ENCODE data around the gene STBD1. TPM values are rescaled to one million over a fixed set of nuclear protein-coding genes. Genes with fewer than 3 reads are reported as not detected.

STBD1 gene
- total RNA-seq, 1 donor = 6.9 TPM

- no peak overlapping the region for H3K4me3 ChIP-seq (ENCODE audit: low read depth, low read length)
- DNase-seq (ENCODE audit: low read depth) = no peak
These were observed 38.7 kb upstream of the STBD1 start for GRCh38 chr4:76267811-76268210.

GRCh38 chr4:76270244-76271175 is 36.0 kb upstream of the STBD1 start:
- TF ChIP-seq CTCF (IDR thresholded peaks at IDR 0.05; ENCODE audit: insufficient read depth, low read depth, low read length) = no peak
- no peak overlapping the region for H3K4me3 ChIP-seq (ENCODE audit: low read depth, low read length)
- DNase-seq (ENCODE audit: low read depth) = no peak

More at GRCh38 chr4:76267811-76268210, 38.7 kb upstream of the STBD1 start:
- no peak for TF ChIP-seq CTCF (IDR thresholded peaks at IDR 0.05; ENCODE audit: insufficient read depth, low read depth, low read length)

- H3K4me3 ChIP-seq (ENCODE audit: low read depth, low read length) = no peak overlapping the region
- no peak for TF ChIP-seq CTCF (IDR thresholded peaks at IDR 0.05; ENCODE audit: insufficient read depth, low read depth, low read length)
- no peak for DNase-seq (ENCODE audit: low read depth)
These were observed 35.3 kb upstream of the STBD1 start for GRCh38 chr4:76271248-76271647.

GRCh38 chr4:76272073-76272472 is 34.5 kb upstream of the STBD1 start:
- no peak for DNase-seq (ENCODE audit: low read depth)
- no peak overlapping the region for H3K4me3 ChIP-seq (ENCODE audit: low read depth, low read length)
- TF ChIP-seq CTCF (IDR thresholded peaks at IDR 0.05; ENCODE audit: insufficient read depth, low read depth, low read length) = no peak

GRCh38 chr4:76272582-76272981 is 34.0 kb upstream of the STBD1 start:
- no peak for DNase-seq (ENCODE audit: low read depth)
- TF ChIP-seq CTCF (IDR thresholded peaks at IDR 0.05; ENCODE audit: insufficient read depth, low read depth, low read length) = no peak
- no peak overlapping the region for H3K4me3 ChIP-seq (ENCODE audit: low read depth, low read length)

GRCh38 chr4:76272999-76273398 is 33.5 kb upstream of the STBD1 start:
- no peak for DNase-seq (ENCODE audit: low read depth)
- TF ChIP-seq CTCF (IDR thresholded peaks at IDR 0.05; ENCODE audit: insufficient read depth, low read depth, low read length) = no peak
- H3K4me3 ChIP-seq (ENCODE audit: low read depth, low read length) = no peak overlapping the region
